H1 (cell line): ENCODE measurements around the gene DNAJB12. TPM values are rescaled to one million over a fixed set of nuclear protein-coding genes. Genes with fewer than 3 reads are reported as not detected.

ENCODE experiments used
- CTCF ChIA-PET: fragments of 300-600 bp; sonication (Branson Sonifier 250); formaldehyde crosslinking; loops from one replicate; lab custom pipeline; 2021; ENCODE audit not compliant: partially characterized antibody; lab: Charles Lee
- POLR2A ChIA-PET: fragments of 300-600 bp; sonication (Branson Sonifier 250); formaldehyde crosslinking; loops from one replicate; lab custom pipeline; 2021; ENCODE audit warnings: inconsistent platforms; ENCODE audit not compliant: partially characterized antibody; lab: Charles Lee
- DNase-seq, 2 experiments: peaks; one replicate each; pipeline versions ENCODE4 v3.0.0 to v3.0.0-alpha.2; 2010 to 2022; ENCODE audit warnings: low spot score in 2 of 2, low read depth in 1 of 2, mixed read lengths in 1 of 2
- FAIRE-seq: peaks from 2 replicates; lab custom pipeline; 2011; peaks lifted over from hg19 to GRCh38; lab: Jason Lieb, UNC
- H2AFZ ChIP-seq: 2 replicates; pipeline ENCODE4 v1.8.1; 2012; ENCODE audit warnings: low read length, inconsistent platforms
- H2AK5ac ChIP-seq: 2 replicates; pipeline ENCODE4 v1.6.1; 2013; ENCODE audit warnings: low read depth, low read length
- H2BK120ac ChIP-seq: replicated peaks from 2 replicates; pipeline ENCODE3; 2013; ENCODE audit warnings: low read depth, low read length, inconsistent platforms
- H2BK12ac ChIP-seq: 2 replicates; pipeline ENCODE4 v1.6.1; 2013; ENCODE audit warnings: low read depth, low read length
- H2BK15ac ChIP-seq: 2 replicates; pipeline ENCODE4 v1.6.1; 2013; ENCODE audit warnings: low read length
- H2BK20ac ChIP-seq: 2 replicates; pipeline ENCODE4 v1.6.1; 2013; ENCODE audit warnings: low read length
- H2BK5ac ChIP-seq: 2 replicates; pipeline ENCODE4 v1.6.1; 2013; ENCODE audit warnings: low read depth, low read length
- H3K14ac ChIP-seq: 2 replicates; pipeline ENCODE4 v1.6.1; 2013; ENCODE audit warnings: inconsistent platforms; ENCODE audit not compliant: insufficient read length
- H3K18ac ChIP-seq: 2 replicates; pipeline ENCODE4 v1.6.1; 2013; ENCODE audit warnings: low read length; ENCODE audit errors: extremely low read depth
- H3K23ac ChIP-seq: 2 replicates; pipeline ENCODE4 v1.6.1; 2013; ENCODE audit warnings: inconsistent platforms; ENCODE audit not compliant: insufficient read length
- H3K23me2 ChIP-seq: 2 replicates; pipeline ENCODE4 v1.6.1; 2013; ENCODE audit warnings: low read depth, low read length
- H3K27ac ChIP-seq: 2 replicates; pipeline ENCODE4 v1.6.1; 2011; ENCODE audit warnings: low read depth, low read length, inconsistent platforms
- H3K27me3 ChIP-seq, 4 experiments: replicated peaks in 1 of 4; 1 replicate in 1 of 4; 2 replicates in 3 of 4; pipeline versions ENCODE4 v1.6.1 to v1.8.1; 2011 to 2013; ENCODE audit warnings: low read length in 3 of 4, mild to moderate bottlenecking in 3 of 4, inconsistent platforms in 2 of 4, mixed read lengths in 2 of 4, moderate library complexity in 1 of 4; ENCODE audit not compliant: control insufficient read depth in 3 of 4, insufficient read depth in 3 of 4; ENCODE audit errors: extremely low read depth in 1 of 4
- H3K36me3 ChIP-seq, 4 experiments: 2 replicates each; pipeline versions ENCODE4 v1.6.1 to v1.8.1; 2011 to 2013; ENCODE audit warnings: mild to moderate bottlenecking in 4 of 4, low read length in 3 of 4, moderate library complexity in 2 of 4, control low read depth in 1 of 4, inconsistent platforms in 1 of 4; ENCODE audit not compliant: insufficient read depth in 4 of 4, control insufficient read depth in 2 of 4
- H3K4ac ChIP-seq: replicated peaks from 2 replicates; pipeline ENCODE3; 2013; ENCODE audit warnings: low read length, low read depth, mixed read lengths, inconsistent platforms; ENCODE audit not compliant: insufficient read length
- H3K4me1 ChIP-seq, 4 experiments: replicated peaks in 1 of 4; 1 replicate in 1 of 4; 2 replicates in 3 of 4; pipeline versions ENCODE4 v1.6.1 to v1.8.1; 2011 to 2013; ENCODE audit warnings: low read length in 3 of 4, inconsistent platforms in 2 of 4, mixed read lengths in 1 of 4; ENCODE audit not compliant: insufficient read depth in 4 of 4, control insufficient read depth in 3 of 4
- H3K4me2 ChIP-seq, 2 experiments: 2 replicates each; pipeline versions ENCODE4 v1.6.1 to v1.8.1; 2011 to 2013; ENCODE audit warnings: low read depth in 2 of 2, low read length in 2 of 2, control low read depth in 1 of 2, inconsistent platforms in 1 of 2, mild to moderate bottlenecking in 1 of 2; ENCODE audit not compliant: insufficient read depth in 1 of 2
- H3K4me3 ChIP-seq, 4 experiments: fragments of 200-600, 300-600 bp in 1 of 4; sonication (generic), shearing (Covaris generic), sonication (Bioruptor Twin) in 1 of 4; 2 replicates each; pipeline versions ENCODE4 v1.5.1 to v1.8.1; 2011 to 2016; ENCODE audit warnings: low read length in 4 of 4, low read depth in 3 of 4, control low read depth in 2 of 4, inconsistent platforms in 2 of 4, mild to moderate bottlenecking in 2 of 4, mixed read lengths in 1 of 4, moderate library complexity in 1 of 4; ENCODE audit not compliant: insufficient read depth in 2 of 4; ENCODE audit errors: extremely low read depth in 1 of 4
- H3K56ac ChIP-seq: replicated peaks from 2 replicates; pipeline ENCODE3; 2013; ENCODE audit warnings: low read depth, mild to moderate bottlenecking, mixed read lengths, low read length, inconsistent platforms; ENCODE audit not compliant: insufficient read length
- H3K79me1 ChIP-seq: 2 replicates; pipeline ENCODE4 v1.6.1; 2013; ENCODE audit warnings: low read depth, low read length, control low read depth
- H3K79me2 ChIP-seq, 2 experiments: 2 replicates each; pipeline versions ENCODE4 v1.6.1 to v1.8.1; 2012 to 2013; ENCODE audit warnings: low read length in 2 of 2, mild to moderate bottlenecking in 2 of 2, inconsistent platforms in 1 of 2; ENCODE audit not compliant: insufficient read depth in 2 of 2, control insufficient read depth in 1 of 2
- H3K9ac ChIP-seq, 4 experiments: replicated peaks in 1 of 4; 1 replicate in 1 of 4; 2 replicates in 3 of 4; pipeline versions ENCODE4 v1.6.1 to v1.8.1; 2011 to 2013; ENCODE audit warnings: low read depth in 3 of 4, low read length in 3 of 4, control low read depth in 2 of 4, mild to moderate bottlenecking in 2 of 4, moderate library complexity in 2 of 4, inconsistent platforms in 1 of 4; ENCODE audit errors: extremely low read depth in 1 of 4
- H3K9me3 ChIP-seq, 2 experiments: 2 replicates each; pipeline versions ENCODE4 v1.6.1 to v1.8.1; 2012 to 2013; ENCODE audit warnings: mild to moderate bottlenecking in 2 of 2, moderate library complexity in 2 of 2, control low read depth in 1 of 2, inconsistent platforms in 1 of 2, low read depth in 1 of 2, low read length in 1 of 2, mixed read lengths in 1 of 2; ENCODE audit not compliant: insufficient read depth in 2 of 2
- H4K20me1 ChIP-seq, 2 experiments: replicated peaks in 1 of 2; 2 replicates each; pipeline versions ENCODE3 to v1.8.1; 2011 to 2013; ENCODE audit warnings: inconsistent platforms in 2 of 2, low read length in 2 of 2, mild to moderate bottlenecking in 1 of 2; ENCODE audit not compliant: insufficient read depth in 2 of 2, control insufficient read depth in 1 of 2
- H4K5ac ChIP-seq: 2 replicates; pipeline ENCODE4 v1.6.1; 2013; ENCODE audit warnings: low read length, low read depth, mixed read lengths, inconsistent platforms; ENCODE audit not compliant: insufficient read length
- H4K8ac ChIP-seq: 2 replicates; pipeline ENCODE4 v1.8.0; 2013; ENCODE audit warnings: mild to moderate bottlenecking, moderate library complexity, low read length, inconsistent platforms; ENCODE audit not compliant: insufficient read depth; ENCODE audit errors: extremely low read depth
- H4K91ac ChIP-seq: replicated peaks from 2 replicates; pipeline ENCODE3; 2013; ENCODE audit warnings: low read length, mixed read lengths, inconsistent platforms; ENCODE audit not compliant: insufficient read length
- ASH2L ChIP-seq: fragments of 200-600, 300-600 bp; sonication (generic); IDR thresholded peaks from one replicate; pipeline ENCODE4 v1.7.1; 2017; ENCODE audit warnings: low read length
- BRCA1 ChIP-seq: IDR thresholded peaks from 2 replicates; pipeline ENCODE4 v1.6.1; 2012; ENCODE audit warnings: low read depth, low read length, improper control_type of control experiment
- GTF2F1 ChIP-seq: IDR thresholded peaks from 2 replicates; pipeline ENCODE4 v1.6.1; 2012; ENCODE audit warnings: low read depth, low read length, improper control_type of control experiment, borderline replicate concordance
- HDAC2 ChIP-seq, 2 experiments: fragments of 300-600 bp in 1 of 2; sonication (generic) in 1 of 2; IDR thresholded peaks; 2 replicates each; pipeline ENCODE4 v1.6.1; 2011 to 2012; ENCODE audit warnings: low read depth in 2 of 2, low read length in 2 of 2, mild to moderate bottlenecking in 2 of 2, moderate library complexity in 2 of 2, borderline replicate concordance in 1 of 2, inconsistent platforms in 1 of 2
- KDM1A ChIP-seq: fragments of 200-600, 300-600 bp; sonication (generic); IDR thresholded peaks from 2 replicates; pipeline ENCODE4 v1.7.1; 2016; ENCODE audit warnings: mild to moderate bottlenecking, low read length, borderline replicate concordance
- NRF1 ChIP-seq: IDR thresholded peaks from 2 replicates; pipeline ENCODE4 v1.6.1; 2011; ENCODE audit warnings: mild to moderate bottlenecking, low read depth, low read length, improper control_type of control experiment
- SIRT6 ChIP-seq: IDR thresholded peaks from one replicate; pipeline ENCODE4 v1.7.1; 2012; ENCODE audit warnings: low read length, inconsistent platforms
- SP4 ChIP-seq: IDR thresholded peaks from 2 replicates; pipeline ENCODE4 v1.6.1; 2012; ENCODE audit warnings: low read length, inconsistent platforms
- SRF ChIP-seq: IDR thresholded peaks from 2 replicates; pipeline ENCODE4 v1.6.1; 2011; ENCODE audit warnings: mild to moderate bottlenecking, low read depth, low read length, moderate library complexity
- TBP ChIP-seq: IDR thresholded peaks from 2 replicates; pipeline ENCODE4 v1.6.1; 2011; ENCODE audit warnings: low read depth, low read length, improper control_type of control experiment
- whole genome bisulfite sequencing, 2 experiments: shearing (Covaris generic) in 1 of 2; methylation state at CpG; one replicate each; pipeline versions ENCODE4 v1.1.6 to v1.1.7; 2013 to 2015; ENCODE audit warnings: low lambda C conversion rate in 2 of 2, mixed read lengths in 2 of 2, inconsistent platforms in 1 of 2, low coverage in 1 of 2, missing lambda C conversion rate in 1 of 2; ENCODE audit not compliant: insufficient replicate concordance in 2 of 2, insufficient coverage in 1 of 2, insufficient read length in 1 of 2; ENCODE audit errors: extremely low coverage in 1 of 2, missing lambda C conversion rate in 1 of 2; 5-methylcytosine and 5-hydroxymethylcytosine counted together
- polyA plus RNA-seq, 7 experiments: library from polyadenylated mRNA; depleted of rRNA in 3 of 7; stranded (reverse) in 5 of 7; unstranded in 2 of 7; fragments of >200 nt in 5 of 7; fragments of 200-250 nt in 2 of 7; gene quantifications; 1 replicate in 5 of 7; 2 replicates in 1 of 7; 4 replicates in 1 of 7; pipeline versions ENCODE4 v1.2.1 to v1.2.3, GENCODE V29; 2011 to 2013; ENCODE audit warnings: missing spikeins in 2 of 7, mixed read lengths in 2 of 7
- total RNA-seq: library from RNA; stranded (reverse); fragmentation: NEBNext Ultra II Directional; extraction: Animal tissue kit (Norgen Biotek cat#: 25700); gene quantifications from 2 replicates; pipeline ENCODE4 v1.2.1, GENCODE V29; 2021

Gene DNAJB12
- total and polyA plus RNA-seq, 2 of the 8 experiments (the other 6 are each of a cell fraction or from before 2014, with no cell fraction given), result 10.8 to 20.5 TPM

DNA sequence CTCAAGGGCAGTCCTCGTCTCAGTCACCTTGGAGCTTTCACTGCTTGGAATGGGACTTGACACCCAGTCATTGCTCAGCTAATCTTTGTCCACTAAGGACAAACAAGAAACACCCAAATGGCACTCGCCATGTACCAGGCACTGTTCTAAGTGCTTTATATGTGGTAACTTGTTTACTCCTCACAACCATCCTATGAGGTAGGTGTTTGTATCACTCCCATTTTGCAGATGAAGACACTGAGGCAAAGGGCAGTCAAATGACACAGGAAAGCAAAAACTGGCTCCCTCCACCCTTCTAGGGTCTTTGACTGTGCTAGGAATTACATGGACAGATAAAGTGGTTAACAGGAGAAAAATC is 24.7 kb downstream of the DNAJB12 start:
- Histone ChIP-seq H3K4ac (no peak overlapping the region), H2BK20ac (peak overlapping the region; percentile 24; the same call in 1 of the 2 replicates), H3K23me2 (no peaks in the 10 kb centered on the region), H3K27ac (no peak overlapping the region), H3K18ac (no peak overlapping the region), H3K36me3 (peaks cover 0 to 3% (median under 1%) of the 10 kb centered on the region in 4 experiments; a peak in 1 of 8 replicates), H3K23ac (no peak overlapping the region), H3K14ac (no peak overlapping the region), H3K4me1 (peaks cover 0 to 38% (median 25%) of the 10 kb centered on the region in 4 experiments; a peak in 6 of 7 replicates), H3K79me1 (no peaks in the 10 kb centered on the region), H2AFZ (no peak overlapping the region), H3K4me3 (no peak overlapping the region), H2BK15ac (no peak overlapping the region), H2BK120ac (no peak overlapping the region), H2BK12ac (peak overlapping the region; percentile 78; the same call in 1 of the 2 replicates), H4K8ac (no peak overlapping the region), H3K4me2 (no peak overlapping the region), H3K27me3 (no peaks in the 10 kb centered on the region), H3K79me2 (no peaks in the 10 kb centered on the region), H4K20me1 (no peaks in the 10 kb centered on the region), H4K91ac (no peak overlapping the region), H3K9me3 (no peaks in the 10 kb centered on the region; a peak in 1 of 4 replicates), H3K56ac (no peak overlapping the region), H3K9ac (no peak overlapping the region), H2AK5ac (no peak overlapping the region), H4K5ac (no peak overlapping the region), H2BK5ac (0 out of 2 replicates have a peak overlapping the region, but pooled peaks have one; percentile 68)
- POLR2A ChIA-PET, result interaction anchor here (0.6 to 39.2 kb wide), 9 partner anchors 9 to 253 kb away, joined by 3 to 895 read pairs (median 4); partner anchors contain the start of gene DDIT4
- FAIRE-seq, result no peak
- no peak for DNase-seq
- no peak for TF ChIP-seq SP4
- TF ChIP-seq SIRT6, result no peak
- no peak for TF ChIP-seq BRCA1
- TF ChIP-seq HDAC2 (IDR thresholded peaks at IDR 0.05; ENCODE audit: borderline replicate concordance in 1 of 2, low read depth in 2 of 2, low read length in 2 of 2), result 0 out of 4 replicates have a peak, but pooled peaks of 1 of the 2 experiments have one; percentile 37
- TF ChIP-seq ASH2L, result no peak
- TF ChIP-seq NRF1, result no peak
- no peak for TF ChIP-seq TBP
- TF ChIP-seq GTF2F1, result no peak
- no peak for TF ChIP-seq SRF
- TF ChIP-seq KDM1A, result peak; percentile 65; the same call in 1 of the 2 replicates
- CTCF ChIA-PET, result interaction anchor here (0.6 to 10.8 kb wide), 13 partner anchors 8 to 569 kb away, joined by 3 to 91 read pairs (median 6); partner anchors contain the start of genes DDIT4 and DNAJB12
- WGBS, 2 experiments, result 94% methylated on average over 2 of the region's 2 CpGs; no CpG with 5 or more reads in 1 of the 2 experiments
